RWPE1 (cell line): ENCODE data around the gene PDCD7.
"Not testable (repeated sequence)": the region's sequence is repeated elsewhere in the genome, so short reads cannot be mapped to it uniquely, and the experiment has no call there.

Source experiments
- CTCF ChIA-PET: fragments of 350-600 bp; sonication (Branson Sonifier 250); formaldehyde crosslinking; extraction: SDS; loops from one replicate; lab custom pipeline; 2021; lab: Yijun Ruan, JAX
- POLR2A ChIA-PET: fragments of 400-600 bp; formaldehyde crosslinking; extraction: SDS; loops from one replicate; lab custom pipeline; 2020; ENCODE audit warnings: antibody characterized with exemption; ENCODE audit not compliant: low non-redundant PET; lab: Yijun Ruan, JAX
- DNase-seq: peaks from one replicate; pipeline ENCODE4 v3.0.0; 2012; ENCODE audit warnings: low spot score
- H3K27ac ChIP-seq: fragments of 450-650 bp; 2 replicates; pipeline ENCODE4 v1.5.1; 2017
- CTCF ChIP-seq: fragments of 450-650 bp; conservative IDR thresholded peaks from 2 replicates; pipeline ENCODE4 v1.5.1; 2017; ENCODE audit warnings: low read depth, mild to moderate bottlenecking

PDCD7 gene

GRCh38 chr15:65081270-65081669 lies 52.3 kb downstream of the PDCD7 start:
- ChIA-PET POLR2A (no interaction called here), CTCF (no interaction called here)
- H3K27ac ChIP-seq: no peak overlapping the region
- no peak for TF ChIP-seq CTCF
- DNase-seq: no peak

- ChIA-PET CTCF (interaction anchor here (1.0 kb wide), 1 partner anchor 352 kb away, joined by 3 read pairs; no protein-coding TSS in a partner anchor), POLR2A (no interaction called here)
- no peak for DNase-seq
- H3K27ac ChIP-seq: no peak overlapping the region
- TF ChIP-seq CTCF: no peak
Measured at GRCh38 chr15:65079580-65079979, 54.0 kb downstream of the PDCD7 start.

- ChIA-PET POLR2A (no interaction called here), CTCF (interaction anchor here (0.6 kb wide), 1 partner anchor 43 kb away, joined by 3 read pairs; no protein-coding TSS in a partner anchor)
- TF ChIP-seq CTCF: no peak
- DNase-seq: no peak
- H3K27ac ChIP-seq: no peak overlapping the region
Measured at GRCh38 chr15:65077981-65078352, 55.6 kb downstream of the PDCD7 start.

- H3K27ac ChIP-seq: no peak overlapping the region
- POLR2A ChIA-PET: no interaction called here
- no peak for TF ChIP-seq CTCF
- CTCF ChIA-PET: interaction anchor here (0.8 kb wide), 1 partner anchor 10 kb away, joined by 4 read pairs; no protein-coding TSS in a partner anchor
- no peak for DNase-seq
Measured at GRCh38 chr15:65077291-65077980, 56.2 kb downstream of the PDCD7 start.

GRCh38 chr15:65076486-65077290 lies 56.9 kb downstream of the PDCD7 start, which contains the start of gene KBTBD13:
TSS of gene KBTBD13 (plus strand) at chr15:65076746. CDS start at chr15:65076816, 70 bp downstream.
- no peak within 1 kb of the TSS for H3K27ac ChIP-seq
- CTCF ChIA-PET: interaction anchor here (0.8 kb wide), 1 partner anchor 10 kb away, joined by 4 read pairs; no protein-coding TSS in a partner anchor
- DNase-seq: no peak
- no peak for TF ChIP-seq CTCF
- POLR2A ChIA-PET: no interaction called here

GRCh38 chr15:65075607-65076395 lies 57.8 kb downstream of the PDCD7 start:
- CTCF ChIA-PET, POLR2A ChIA-PET: not testable (repeated sequence)

GRCh38 chr15:65074946-65075345 lies 58.7 kb downstream of the PDCD7 start:
- H3K27ac ChIP-seq, DNase-seq, POLR2A ChIA-PET: not testable (repeated sequence)
- CTCF ChIA-PET: interaction anchor here (0.7 to 0.9 kb wide), 2 partner anchors 23 to 66 kb away, joined by 3 to 6 read pairs; no protein-coding TSS in a partner anchor

More at GRCh38 chr15:65075607-65076395, 57.8 kb downstream of the PDCD7 start:
- not testable (repeated sequence) for H3K27ac ChIP-seq, DNase-seq
